RPMI7951 (cell line): ENCODE measurements around the gene GPATCH2L. TPM values are rescaled to one million over a fixed set of nuclear protein-coding genes. Genes with fewer than 3 reads are reported as not detected.

Experiments used
- DNase-seq: peaks from one replicate; pipeline ENCODE4 v3.0.0-alpha.2; 2012; ENCODE audit warnings: low read depth
- total RNA-seq: library from RNA; depleted of rRNA; stranded (reverse); fragments of >200 nt; shearing (Covaris generic); gene quantifications from 2 replicates; pipeline ENCODE4 v1.2.3, GENCODE V29; 2014; rRNA removed

GPATCH2L gene
- total RNA-seq, result 25.6 and 31.4 TPM in 2 replicates

GRCh38 chr14:76151398-76152332 lies at the start of gene GPATCH2L:
GPATCH2L (plus strand) TSS chr14:76151922; CDS start chr14:76154364, 2,442 bp downstream.
- peak; percentile 86 for DNase-seq

DNA sequence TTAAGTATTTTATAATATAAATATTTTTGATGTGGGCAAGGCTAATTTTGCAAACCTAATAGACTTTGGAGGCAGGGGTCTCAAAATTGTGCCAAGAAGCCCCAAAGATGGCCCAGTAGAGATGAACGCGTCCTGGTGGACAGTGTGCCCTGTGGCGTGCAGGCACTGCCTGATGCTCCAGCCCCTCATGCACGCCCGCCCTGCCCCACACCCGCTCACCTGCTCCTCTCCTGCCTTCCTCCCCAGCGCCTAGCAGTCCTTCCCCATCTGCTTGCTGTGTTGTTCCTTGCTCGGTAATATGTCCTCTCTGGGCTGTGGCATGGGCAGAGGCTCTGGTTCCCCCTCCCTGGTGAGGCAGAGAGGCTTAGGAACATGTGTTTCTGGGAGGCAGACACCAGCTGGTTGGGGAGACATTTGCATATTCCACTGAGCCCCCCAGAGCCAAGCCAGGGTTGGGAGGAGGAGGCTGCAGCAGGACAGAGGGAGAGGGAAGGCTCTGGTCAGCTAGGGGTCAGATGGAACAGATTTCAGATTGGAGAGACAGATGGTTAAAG lies 46.8 kb upstream of the GPATCH2L start:
- DNase-seq, result no peak

- no peak for DNase-seq
Measured at GRCh38 chr14:76106188-76106587, 45.5 kb upstream of the GPATCH2L start.

DNA sequence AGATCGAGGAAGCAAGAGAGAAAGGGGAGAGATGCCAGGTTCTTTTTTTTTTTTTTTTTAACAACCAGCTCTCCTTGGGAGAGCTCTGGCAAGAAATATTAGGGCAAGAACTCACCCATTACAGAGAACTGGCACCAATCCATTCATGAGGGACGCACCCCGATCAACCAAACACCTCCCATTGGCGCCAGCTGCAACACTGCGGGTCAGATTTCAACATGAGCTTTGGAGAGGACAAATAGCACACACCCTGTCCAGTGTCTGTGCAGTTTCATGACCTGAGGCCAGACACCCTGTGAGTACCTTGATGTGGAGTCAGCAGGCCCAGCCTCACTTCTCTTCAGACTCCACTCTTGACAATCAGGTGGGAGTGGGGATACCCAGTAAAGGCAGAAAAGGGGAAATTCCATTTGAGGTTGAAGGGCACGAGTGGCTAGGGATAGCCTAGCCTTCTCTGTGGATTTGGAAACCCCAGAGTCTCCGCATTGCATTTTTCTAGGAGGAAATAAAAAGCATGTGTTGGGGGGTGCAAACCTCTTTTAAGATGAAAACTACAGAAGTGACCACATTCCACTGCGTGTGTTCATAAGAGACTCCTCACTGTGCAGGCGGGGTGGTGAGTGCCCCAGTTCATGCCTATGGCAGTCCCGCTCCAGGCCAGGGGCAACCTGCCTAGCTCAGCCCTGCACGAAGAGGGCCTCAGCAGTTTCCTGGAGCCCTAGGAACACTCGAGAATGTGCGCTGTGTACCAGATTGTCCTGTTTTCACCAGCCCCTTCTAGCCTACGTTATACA lies 42.4 kb upstream of the GPATCH2L start:
- DNase-seq, result no peak

DNA sequence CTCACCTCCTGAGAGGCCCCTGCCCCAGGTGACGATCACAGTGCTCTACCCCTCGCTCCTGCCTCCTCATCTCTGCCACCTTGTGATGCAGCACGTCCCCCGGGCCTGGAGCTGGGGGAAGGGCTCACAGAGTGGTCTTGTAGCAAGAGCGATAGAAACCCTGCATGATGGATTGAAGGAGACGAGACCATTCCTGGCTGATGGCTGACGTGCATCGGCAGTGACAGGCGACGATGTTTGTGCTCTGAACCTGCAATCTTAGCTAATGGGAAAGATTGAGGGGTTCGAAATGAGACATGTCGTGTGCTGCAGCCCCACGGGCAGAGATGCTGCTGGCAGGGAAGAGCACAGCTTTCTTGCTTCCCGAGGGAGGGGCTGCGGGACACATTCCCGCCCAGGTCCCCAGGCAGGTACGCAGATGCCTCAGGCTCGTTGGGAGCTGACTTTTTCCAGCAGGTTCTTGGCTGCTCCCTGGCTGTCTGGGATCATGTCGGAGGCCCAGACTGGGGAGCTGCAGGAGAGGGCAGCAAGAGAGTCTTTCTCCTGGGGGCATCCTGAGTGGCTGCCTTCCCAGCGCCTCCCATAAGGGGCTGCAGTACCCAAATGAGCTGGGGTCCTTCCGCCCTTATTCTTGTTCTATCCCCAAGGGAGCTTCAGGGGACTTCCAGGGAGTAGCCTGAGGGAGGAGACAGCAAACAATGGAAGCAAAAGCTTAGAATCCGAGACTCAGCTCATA lies 38.7 kb upstream of the GPATCH2L start:
- DNase-seq, result no peak

DNA sequence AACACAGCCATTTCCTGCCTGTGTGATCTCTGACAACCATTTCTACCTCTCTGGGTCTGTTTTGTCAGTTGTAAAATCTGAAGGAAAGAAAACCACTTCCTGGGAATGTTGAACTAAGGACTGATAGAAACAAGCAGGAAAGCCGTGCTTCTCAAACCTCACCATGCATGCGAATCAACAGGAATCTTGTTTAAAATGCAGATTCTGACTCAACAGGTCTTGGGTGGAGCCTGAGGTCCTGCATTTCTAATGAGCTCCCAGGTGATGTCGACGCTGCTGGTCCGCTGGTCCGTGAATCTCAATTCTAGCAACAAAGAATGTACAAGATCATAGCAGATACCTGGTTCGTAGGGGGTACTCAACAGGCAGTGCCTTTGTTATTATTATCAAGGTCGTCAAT lies 38.0 kb upstream of the GPATCH2L start:
- no peak for DNase-seq

- no peak for DNase-seq
Measured at GRCh38 chr14:76115010-76115422, 36.7 kb upstream of the GPATCH2L start.

DNA sequence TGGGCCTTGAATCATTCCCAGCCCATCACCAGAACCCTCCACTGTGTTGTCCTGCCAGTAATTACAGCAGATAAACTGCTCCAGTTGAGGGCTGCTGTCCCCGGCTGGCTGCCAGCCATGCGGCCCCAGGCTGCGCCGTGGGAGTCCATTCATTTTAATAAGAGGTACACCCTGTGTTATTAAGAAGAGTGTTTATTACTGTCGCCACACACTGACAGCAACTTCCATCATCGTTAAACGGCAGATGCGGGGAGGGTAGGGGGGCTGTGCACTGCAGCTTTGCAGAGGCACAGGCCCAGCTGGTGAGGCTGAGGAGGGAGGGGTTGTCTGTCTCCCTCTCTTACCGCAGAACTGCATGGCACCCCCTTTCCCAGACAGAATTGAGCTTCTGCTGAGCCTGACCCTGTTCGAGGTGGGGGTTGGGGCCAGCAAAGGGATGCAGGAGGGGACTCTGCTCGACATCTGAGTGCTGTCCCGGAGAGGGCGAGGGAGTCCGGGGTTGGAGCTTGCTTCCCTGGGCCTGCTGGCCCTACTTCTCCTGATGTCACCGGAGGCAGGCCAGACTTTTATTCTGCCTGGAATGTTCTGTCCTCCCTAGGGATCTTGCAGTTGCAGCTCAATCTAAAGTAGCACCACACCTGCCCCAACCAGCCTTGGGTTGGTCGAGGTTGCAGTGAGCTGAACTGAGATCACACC lies 33.8 kb upstream of the GPATCH2L start:
- no peak for DNase-seq

- no peak for DNase-seq
Measured at GRCh38 chr14:76118594-76118993, 33.1 kb upstream of the GPATCH2L start.

GRCh38 chr14:76121089-76121748 lies 30.5 kb upstream of the GPATCH2L start:
- no peak for DNase-seq

DNA sequence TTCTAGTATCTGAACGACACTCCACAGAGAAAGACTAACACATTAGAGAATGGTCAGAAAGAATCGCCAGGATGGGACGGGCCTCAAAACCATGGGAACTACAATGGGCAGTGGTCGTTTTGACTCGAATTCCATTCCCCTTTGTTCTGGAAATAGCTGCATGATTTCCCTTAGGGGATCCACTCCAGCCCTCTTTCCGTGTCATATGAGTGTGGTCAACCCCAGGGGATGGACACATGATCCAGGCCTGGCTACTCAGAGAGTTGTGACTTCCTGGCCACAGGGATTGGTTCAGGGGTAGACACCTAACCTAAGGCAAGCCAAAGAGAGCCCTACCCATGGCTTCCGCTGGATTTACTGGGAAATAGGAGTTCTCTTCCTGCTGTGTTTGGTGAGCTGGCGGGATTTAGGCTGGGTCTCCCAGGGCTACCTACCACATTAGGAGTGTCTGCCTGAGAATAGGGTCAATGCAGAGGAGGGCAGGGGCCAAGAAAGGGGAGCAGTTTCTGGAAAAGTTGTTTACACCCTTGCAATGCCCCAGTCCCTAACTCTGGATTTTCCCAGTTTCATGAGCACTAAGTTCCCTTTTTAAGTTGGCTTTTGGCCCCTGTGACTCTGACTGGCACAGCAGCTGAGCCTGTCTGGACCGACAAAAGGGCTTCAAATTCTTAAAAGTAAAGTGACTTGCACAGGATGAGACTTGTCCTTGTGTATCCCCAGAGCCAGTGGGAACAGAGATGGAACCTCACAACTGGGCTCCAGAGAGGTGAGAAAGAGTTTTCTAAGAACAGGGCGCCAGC lies 28.1 kb upstream of the GPATCH2L start:
- DNase-seq, result no peak

- DNase-seq, result no peak
Measured at GRCh38 chr14:76125511-76125910, 26.2 kb upstream of the GPATCH2L start.

- no peak for DNase-seq
Measured at GRCh38 chr14:76126076-76126475, 25.6 kb upstream of the GPATCH2L start.

DNA sequence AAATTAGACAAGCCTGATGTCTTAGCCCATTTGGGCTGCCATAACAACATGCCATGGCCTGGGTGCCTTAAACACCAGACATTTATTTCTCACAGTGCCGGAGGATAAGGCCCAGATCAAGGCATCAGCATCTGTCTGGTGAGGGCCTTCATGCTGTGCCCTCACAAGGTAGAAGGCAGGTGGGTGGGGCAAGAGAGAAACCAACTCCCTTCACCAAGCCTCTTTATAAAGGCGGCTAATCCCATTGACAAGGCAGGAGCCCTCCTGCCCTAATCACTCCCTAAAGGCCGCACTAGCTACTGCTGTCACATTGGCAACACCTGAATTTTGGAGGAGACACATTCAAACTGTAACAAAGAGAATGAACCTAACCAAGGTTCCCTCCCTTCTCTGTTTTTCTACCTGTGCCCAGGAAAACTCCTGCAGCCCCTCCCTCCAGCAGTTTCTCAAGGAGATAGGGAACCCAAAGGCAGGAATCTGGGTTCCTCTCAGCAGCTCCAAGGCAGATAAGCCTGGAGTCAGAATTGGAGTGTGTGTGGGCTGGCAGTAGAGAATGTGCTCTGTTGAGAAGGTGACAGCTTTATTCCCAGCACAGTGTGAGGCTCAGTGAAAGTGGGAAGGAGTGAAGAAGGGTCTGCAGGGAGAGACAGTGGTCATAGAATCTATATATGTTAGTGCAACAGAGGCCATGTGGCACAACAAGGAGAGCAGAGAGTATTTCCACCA lies 21.7 kb upstream of the GPATCH2L start:
- no peak for DNase-seq

DNA sequence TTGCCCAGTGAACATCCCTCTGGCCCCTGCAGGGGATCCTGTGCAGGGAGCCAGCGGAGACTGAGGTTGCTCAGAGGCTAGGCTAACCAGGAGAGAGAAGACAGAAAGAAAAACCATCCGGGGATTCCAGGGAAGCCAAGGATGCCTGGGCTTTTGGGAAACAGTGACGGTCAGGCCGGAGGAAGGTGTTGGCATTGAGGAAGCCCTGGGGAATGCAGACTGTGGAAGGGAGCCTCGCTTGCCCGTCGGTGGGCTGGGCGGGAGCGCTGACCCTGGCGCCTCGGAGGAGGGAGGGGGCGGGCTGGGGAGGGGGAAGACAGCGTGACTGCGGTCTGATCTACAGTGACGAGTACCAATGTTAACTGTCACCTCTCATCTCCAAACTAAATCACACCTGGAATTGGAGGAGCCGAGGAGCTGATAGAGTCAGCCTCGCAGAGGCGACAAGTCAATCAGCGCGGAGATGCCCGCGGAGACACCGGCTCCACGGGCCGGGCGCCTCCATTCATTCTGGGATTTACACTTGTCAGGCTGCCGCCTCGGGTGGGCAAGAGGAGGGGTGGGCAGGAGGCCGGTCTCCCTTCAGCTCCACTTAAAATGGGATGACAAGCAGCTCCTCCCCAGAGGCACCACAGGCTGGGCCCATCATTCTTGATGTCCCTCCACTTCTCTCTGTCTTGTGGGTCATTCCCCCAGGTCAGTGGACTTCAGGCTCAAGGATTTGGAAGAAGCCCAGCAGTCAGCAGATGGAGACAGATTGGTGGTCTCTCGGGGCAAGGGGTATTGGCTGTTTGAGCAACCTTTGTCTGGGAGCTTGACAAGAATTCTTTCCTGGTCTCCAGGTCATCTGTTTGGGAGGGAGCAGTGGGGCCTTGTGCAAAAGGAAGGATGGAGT lies 20.4 kb upstream of the GPATCH2L start:
- no peak for DNase-seq

DNA sequence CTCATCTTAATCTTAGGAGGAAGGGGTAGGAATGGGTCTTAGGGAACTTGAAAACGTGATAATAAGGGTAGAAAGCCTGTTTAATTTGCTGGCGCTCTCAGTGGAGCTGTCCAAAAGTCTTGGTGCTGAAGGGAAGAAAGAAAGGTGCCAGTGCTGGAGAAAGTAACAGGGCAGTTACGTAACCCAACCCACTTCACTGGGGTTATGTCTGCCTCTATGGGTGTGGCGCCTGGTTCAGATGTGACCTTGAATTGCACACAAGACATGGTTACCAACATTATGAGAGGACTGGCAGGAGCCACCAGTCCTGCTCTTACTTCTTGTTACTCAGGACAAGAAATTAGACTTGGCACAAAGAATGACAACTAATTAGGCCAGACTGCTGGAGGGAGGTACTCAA lies 18.6 kb upstream of the GPATCH2L start:
- peak; percentile 35 for DNase-seq

- DNase-seq, result no peak
Measured at GRCh38 chr14:76134231-76134630, 17.5 kb upstream of the GPATCH2L start.

GRCh38 chr14:76135722-76136121 lies 16.0 kb upstream of the GPATCH2L start:
- DNase-seq, result no peak
